HG02943 (cell line): ENCODE results near the gene DPEP2NB.
"Not testable (repeated sequence)": the region's sequence is repeated elsewhere in the genome, so short reads cannot be mapped to it uniquely, and the experiment has no call there.

Experiments used
- ATAC-seq: cut with Tn5 transposase; IDR thresholded peaks from one replicate; pipeline ENCODE4 v1.9.1; 2021; ENCODE audit warnings: mild to moderate bottlenecking, low read depth, moderate library complexity; ENCODE audit not compliant: unreplicated experiment

Gene DPEP2NB

DNA sequence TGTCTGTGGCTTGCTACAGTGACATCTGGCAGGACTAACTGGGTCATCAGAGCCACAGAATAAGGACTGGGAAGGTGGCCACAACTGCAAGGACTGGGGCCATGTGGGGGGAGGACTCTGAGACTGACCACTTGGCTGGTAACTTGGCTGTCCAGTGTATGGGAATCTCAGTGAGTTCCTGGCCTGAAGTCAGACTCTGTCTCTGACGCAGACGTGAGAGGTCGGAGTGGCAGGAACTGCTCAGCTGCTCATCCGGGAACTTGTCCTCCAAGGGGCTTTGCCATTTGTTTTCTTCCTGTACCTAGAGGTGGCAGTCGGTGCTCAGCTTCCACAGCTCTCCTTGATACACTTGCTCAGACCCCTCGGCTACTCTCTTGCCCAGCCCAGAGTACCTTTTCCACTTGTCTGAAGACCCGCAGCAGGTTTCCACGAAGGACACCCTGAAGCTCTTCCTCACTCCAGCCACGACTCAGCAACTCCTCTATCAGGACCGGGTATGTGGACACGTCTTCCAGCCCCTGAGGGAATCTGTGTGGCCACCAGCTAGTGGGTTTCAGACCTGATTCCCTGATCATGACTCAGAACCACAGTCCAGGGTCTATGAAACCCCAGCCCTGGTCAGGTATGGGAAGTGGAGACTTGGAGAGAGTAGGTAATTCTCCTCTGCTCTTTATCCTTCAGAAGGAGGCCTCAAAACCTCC is 28.1 kb downstream of the DPEP2NB start:
- no peak for ATAC-seq

DNA sequence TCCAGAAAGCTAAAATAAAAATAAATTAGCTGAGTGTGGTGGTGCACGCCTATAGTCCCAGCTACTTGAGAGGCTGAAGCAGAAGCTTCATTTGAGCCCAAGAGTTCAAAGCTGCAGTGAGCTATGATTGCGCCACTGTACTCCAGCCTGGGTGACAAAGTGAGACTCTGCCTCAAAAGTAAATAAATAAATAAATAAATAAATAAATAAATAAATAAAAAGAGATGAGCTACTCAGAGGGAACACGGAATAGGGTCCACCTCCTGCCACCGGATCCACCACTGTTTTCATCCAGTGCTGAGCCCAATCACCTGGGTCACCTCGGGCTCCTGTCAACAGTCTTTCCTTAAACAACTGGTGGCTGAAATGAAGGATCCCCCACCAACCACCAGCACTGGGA is 28.8 kb downstream of the DPEP2NB start:
- ATAC-seq, result no peak

DNA sequence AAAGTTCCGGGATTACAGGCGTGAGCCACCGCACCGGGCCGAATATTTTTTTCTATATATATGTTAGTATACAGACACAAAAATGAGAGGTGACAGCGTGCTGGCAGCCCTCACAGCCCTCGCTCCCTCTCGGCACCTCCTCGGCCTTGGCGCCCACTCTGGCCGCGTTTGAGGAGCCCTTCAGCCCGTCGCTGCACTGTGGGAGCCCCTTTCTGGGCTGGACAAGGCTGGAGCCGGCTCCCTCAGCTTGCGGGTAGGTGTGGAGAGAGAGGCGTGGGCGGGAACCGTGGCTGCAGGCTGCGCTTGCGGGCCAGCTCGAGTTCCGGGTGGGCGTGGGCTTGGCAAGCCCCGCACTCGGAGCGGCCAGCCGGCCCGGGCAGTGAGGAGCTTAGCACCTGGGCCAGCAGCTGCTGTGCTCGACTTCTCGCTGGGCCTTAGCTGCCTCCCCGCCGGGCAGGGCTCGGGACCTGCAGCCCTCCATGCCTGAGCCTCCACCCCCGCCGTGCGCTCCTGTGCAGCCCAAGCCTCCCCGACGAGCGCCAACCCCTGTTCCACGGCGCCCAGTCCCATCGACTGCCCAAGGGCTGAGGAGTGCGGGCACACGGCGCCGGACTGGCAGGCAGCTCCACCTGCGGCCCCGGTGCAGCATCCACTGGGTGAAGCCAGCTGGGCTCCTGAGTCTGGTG is 33.6 kb downstream of the DPEP2NB start:
- ATAC-seq, result no peak

DNA sequence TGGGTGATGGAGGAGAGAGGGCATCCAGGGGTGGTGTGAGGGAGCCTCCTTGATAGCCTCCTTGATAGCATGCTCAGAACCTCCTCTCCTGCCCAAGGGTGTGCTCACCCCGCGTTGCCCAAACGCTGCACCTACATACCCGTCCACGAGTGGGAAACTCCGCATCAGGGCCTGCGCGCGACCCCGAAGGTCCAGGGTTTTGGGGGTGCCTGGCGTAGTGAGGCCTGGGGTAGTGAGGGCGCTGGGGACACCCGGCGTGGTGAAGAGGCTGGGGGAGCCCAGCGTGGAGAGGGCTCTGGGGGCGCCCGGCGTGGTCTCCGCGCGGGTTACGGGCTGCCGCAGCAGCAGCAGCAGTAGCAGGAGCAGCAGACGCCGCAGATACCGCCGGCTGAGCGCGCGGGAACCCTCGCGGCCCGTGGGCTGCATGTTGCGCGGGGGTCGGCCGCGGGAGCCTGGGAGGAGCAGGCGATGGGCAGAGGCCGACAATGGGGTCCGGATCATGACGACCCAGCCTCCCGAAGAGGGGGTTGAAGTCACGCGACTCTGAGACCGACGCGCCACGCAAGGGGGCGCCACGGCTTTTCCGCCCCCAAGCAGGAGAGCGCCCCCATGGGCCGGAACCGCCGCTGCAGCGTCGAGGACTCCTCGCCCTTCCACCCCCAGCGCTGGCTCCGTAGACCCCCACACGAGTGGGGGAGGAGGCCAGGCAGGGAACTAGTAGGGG is 35.6 kb downstream of the DPEP2NB start, which contains the start of gene DPEP3:
DPEP3 (minus strand) TSS at position 545 of the 724 bp plus-strand sequence; CDS start at position 426, 119 bp downstream.
- ATAC-seq, result no peak

DNA sequence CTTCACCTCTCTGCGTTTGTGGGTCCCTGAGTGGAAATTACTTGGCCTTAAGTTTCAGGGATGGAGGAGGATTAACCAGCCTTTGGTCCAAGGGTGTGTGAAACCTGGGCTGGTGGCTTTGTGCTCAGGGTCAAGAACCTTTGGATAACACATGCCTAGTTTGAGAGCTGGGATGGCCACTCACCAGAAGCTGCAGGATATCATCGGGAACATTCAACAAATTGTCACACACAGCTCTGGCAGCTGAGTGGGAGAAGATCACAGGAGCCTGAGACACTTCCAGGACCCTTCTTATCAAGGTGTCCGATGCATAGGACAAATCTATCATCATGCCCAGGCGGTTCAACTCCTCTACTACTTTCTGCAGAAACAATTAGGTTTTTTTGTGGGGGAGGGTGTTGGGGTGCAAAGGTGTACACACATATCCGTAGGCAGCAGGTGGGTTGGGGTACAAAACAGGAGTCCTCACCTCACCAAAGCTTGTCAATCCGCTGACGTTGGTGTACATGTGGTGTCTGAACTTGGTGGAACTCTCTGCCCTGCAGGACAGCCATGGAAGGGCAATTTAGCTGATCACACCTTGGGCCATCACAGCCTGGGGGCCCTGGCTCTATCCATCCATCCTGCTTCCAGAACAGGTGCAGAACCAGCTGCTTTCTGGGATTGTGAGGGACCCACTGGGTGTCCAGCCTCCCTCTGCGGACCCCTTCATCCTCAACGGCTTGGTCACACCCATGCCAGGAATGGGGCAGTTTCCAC is 38.1 kb downstream of the DPEP2NB start:
- no peak for ATAC-seq

DNA sequence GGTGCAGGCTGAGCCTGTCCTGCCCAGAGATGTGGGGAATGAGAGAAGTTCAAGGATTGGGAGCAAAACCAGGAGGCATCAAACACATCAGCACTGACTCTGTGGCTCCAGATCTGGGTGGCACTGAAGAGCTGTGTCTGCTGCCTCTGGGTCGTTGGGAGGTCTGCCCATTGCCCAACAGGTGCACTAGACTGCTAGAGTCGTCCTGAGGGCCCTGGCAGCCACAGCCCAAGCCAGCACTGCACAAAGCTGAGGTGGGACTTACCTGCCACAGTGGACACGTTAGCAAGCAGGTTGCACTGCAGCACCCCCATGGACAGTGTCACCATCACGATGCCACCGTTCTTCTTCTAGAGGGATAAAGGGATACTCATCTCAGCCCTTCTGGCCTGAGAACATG is 38.7 kb downstream of the DPEP2NB start:
- no peak for ATAC-seq

DNA sequence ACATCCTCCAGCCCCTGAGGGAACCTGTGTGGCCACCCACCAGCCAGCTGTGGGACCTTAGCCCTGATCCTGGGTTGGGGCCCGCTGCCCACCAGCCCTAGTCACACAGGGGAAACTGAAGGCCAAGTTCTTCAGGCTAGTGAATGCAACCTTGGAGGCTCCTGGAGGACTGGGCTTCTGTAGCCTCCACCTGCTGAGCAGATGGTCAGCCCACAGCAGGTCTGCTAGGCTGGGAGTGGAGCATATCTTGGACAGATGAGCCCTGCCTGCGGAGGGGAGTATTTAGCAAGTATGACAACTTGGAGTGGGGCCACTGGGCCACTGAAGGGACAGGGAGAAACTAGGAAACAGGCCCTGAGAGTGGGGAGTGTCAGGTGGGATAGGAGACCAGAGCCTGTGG is 39.5 kb downstream of the DPEP2NB start:
- ATAC-seq, result no peak

DNA sequence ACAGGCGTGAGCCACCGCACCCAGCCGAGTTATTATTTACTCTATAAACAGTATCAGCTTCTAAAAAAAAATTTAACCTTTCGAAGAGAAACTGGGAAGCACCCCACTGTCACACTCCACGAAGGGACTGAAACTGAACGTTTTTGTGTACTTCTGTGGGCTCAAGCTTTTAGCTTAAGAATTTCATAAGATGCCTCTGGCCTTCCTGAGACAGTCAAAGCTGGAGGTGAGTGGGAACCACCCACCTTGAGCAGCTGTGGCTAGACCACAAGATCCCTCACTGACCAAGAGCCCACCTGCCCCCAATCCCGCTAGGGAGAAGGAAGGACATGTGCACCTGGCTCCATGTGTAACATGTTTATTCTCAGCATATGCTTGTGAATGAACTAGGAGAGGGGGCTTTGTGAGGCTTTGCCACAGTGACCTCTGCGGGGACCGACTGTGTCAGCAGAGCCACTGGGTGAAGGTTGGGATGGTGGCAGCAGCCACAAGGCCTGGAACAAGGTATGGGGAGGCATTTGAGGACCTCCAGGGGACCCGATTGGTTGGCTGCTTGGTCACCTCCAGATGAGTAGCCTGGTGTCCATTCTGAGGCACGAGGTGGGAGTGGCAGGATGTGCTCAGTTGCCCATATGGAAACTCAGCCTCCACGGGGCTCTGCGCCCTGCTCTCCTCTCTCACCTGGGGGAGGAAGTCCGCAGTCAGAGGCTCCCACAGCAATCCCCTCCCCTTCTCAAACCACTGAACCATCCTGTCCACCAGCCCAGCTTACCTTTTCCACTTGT is 40.2 kb downstream of the DPEP2NB start:
- no peak for ATAC-seq

DNA sequence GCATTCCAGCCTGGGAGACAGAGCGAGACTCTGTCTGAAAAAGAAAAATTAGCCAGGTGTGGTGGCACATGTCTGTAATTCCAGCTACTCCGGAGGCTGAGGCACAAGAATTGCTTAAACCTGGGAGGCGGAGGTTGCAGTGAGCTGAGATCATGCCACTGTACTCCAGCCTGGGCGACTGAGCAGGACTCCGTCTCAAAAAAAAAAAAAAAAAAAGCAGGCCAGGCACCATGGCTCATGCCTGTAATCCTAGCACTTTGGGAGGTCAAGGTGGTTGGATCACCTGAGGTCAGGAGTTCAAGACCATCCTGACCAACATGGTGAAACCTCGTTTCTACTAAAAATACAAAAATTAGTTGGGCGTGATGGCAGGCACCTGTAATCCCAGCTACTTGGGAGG is 43.4 kb downstream of the DPEP2NB start:
- not testable (repeated sequence) for ATAC-seq

DNA sequence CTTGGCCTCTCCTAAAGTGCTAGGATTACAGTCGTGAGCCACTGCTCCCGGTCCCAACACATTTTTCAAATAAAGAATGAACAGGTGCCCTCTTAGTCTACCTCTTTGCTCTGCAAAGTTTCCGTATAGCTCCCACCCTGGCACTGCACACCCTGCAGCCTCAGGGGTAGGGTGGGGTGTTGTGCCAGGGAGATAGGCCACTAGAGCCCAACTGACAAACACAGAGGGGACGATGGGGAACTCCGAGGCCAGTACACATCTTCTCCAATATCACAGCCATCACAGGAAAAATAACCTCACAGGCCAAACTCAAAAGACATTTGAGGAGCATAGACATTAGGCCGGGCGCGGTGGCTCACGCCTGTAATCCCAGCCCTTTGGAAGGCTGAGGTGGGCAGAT is 44.6 kb downstream of the DPEP2NB start:
- ATAC-seq, result no peak

DNA sequence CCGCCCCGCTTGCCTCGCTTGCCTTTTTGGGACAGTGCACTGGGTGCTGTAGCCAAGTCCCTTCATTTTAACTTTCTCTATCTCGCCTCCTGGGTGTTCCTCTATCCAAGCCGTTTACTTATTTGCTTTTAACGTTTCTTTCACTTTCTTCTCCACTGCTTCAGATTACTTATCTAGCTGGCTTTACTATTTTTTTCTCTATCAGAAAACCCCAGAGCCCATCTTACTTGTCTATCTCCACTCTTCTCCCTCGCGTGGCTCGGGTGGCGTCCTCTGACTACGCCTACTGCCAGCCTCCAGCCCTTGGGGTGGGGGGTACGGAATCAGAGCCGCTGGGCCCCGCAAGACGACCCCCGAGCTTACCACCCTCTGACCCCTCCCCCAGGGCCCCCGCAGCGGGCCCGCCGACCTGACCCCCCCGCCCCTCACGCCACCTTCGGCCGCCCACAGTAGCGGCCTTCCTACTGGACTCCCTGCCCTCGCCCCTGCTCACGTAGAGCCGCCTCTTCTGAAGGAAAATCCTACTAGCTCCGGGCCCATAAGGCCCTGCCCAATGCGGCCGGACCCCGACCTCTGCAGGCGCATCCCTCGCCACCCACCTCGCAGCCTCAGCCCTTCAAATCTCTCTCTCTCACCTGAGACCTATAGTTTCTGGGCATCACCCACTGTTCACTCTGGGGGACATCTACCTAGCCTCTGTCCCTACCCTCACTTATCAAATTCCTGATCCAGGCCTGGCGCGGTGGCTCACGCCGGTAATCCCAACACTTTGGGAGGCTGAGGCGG is 46.3 kb downstream of the DPEP2NB start:
- peak; percentile 7 for ATAC-seq

DNA sequence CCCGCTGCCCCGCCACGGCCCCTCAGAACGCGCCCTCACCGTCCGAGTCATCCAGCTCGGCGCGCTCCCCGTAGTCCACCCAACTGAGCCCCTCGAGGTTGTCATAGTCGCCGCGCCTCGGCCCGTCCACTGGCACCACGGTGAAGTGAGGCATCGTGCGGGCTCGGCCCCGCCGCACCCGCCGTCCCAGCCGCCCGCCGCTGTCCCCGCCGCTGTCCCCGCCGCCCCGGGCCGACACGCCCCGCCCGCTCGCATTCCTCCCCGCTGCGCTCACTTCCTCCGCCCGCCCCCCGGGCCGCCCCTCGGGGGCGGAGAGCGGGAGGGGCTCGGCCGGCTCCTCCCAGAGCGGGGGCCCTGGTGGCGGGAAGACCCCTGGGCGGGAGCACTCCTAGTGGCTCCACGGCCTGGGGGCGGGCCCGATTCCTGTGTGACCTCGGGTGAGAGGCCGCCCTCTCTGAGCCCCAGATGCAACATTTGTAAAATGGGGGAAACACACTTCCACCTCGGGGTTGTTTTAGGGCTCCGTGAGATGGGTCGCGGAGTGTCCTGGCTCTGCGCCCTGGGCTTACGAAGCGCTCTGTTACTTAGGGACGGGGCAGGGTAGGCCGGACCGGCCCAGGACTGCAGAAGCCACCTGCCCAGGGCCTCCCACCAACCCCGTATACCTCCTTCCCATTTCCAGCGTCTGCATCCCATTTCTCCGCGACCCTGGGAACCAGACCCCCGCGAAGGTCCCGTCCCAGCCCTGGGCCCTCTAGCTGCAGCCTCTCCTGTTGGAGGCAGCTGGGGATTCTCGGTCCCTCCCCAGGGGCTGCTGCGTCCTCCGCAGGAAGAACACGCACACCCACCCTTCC is 47.1 kb downstream of the DPEP2NB start, which contains the start of gene SLC12A4:
SLC12A4 (minus strand) TSS at position 238 of the 854 bp plus-strand sequence; CDS start at position 154, 84 bp downstream.
- peak; percentile 42 for ATAC-seq

DNA sequence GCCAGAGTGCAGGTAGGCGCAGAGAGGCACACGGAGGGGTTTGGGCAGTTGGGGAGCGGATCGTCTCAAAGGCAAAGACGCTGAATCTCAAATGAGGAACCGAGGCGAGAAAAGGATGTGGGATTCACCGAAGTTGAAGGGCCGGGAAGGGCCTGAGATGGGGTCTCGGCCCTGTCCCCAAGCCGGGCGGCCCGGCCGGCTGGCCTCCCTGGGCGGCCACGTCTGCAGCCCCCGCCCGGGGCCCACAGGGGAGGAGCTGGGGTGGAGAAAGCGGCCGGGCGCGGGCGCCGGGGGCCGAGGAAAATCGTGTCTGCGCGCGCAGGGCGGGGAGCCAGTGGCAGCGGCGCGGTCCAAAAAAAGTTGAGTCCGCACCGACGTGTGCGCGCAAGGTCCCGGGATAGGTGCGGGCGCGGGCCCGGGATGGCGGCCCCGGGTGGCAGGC is 47.7 kb downstream of the DPEP2NB start:
- peak; percentile 13 for ATAC-seq

DNA sequence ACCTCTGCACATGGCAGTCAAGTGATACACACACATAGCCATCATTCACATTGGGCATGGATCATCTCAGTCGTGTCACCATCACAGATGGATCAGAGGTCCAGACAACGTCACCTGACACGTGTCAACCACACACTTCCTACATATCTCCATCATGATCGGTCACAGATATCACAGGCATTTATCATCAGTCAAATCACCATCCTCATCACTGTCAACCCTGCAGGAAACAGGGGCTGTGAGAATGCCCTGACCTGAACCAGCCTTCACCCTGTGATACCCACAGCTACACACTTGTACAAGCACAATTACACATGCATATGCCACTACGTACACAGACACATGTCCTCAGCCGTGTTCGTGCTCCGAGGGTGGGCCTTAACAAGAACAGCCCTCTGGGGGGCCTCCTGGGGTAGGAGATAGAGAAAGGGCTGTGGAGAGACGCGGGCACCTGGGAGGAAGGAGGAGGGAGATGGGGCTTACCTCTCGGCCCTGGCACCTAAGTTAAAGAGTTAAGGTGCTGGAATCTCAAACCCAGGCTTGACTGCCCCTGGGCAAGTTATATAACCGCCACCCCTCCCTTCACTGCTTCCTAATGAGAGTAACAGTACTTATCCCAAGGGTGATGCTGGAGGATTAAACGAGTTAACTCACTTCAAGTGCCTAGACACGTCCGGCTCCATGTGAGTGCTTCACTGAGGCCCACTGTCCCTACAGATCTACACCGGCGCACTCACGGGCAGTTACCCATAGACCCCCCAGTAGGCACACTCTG is 48.3 kb downstream of the DPEP2NB start:
- peak; percentile 2 for ATAC-seq

DNA sequence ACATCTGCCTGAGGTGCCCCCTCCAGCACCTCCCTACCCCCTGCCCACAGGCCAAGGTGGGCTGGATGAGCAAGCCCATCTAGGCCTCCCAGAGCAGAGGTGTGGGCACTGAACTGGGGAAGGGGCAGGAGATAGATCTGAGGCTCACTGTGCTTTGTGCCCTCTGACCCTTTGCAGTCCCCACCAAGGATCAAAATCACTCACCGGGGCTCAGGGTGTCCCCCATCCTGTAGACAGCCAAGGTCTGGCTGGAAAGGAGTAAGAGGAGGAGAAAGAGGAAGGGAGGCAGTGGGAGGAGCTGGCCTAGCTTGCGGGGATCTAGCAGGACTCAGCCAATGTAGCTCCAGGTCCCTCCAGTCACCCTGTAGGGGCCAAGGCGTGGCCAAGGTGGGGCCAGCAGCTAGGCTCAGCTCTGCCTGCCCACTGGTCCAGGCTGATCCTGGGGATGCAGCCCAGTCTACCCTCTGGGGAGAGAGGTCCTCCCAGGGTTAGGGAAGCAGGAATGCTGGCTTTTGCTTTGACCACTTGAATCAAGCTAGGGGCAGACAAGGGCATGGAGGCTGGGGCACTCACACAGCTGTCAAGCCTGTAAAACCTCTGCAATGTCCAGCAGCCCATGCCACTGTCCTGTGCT is 49.0 kb downstream of the DPEP2NB start:
- no peak for ATAC-seq

DNA sequence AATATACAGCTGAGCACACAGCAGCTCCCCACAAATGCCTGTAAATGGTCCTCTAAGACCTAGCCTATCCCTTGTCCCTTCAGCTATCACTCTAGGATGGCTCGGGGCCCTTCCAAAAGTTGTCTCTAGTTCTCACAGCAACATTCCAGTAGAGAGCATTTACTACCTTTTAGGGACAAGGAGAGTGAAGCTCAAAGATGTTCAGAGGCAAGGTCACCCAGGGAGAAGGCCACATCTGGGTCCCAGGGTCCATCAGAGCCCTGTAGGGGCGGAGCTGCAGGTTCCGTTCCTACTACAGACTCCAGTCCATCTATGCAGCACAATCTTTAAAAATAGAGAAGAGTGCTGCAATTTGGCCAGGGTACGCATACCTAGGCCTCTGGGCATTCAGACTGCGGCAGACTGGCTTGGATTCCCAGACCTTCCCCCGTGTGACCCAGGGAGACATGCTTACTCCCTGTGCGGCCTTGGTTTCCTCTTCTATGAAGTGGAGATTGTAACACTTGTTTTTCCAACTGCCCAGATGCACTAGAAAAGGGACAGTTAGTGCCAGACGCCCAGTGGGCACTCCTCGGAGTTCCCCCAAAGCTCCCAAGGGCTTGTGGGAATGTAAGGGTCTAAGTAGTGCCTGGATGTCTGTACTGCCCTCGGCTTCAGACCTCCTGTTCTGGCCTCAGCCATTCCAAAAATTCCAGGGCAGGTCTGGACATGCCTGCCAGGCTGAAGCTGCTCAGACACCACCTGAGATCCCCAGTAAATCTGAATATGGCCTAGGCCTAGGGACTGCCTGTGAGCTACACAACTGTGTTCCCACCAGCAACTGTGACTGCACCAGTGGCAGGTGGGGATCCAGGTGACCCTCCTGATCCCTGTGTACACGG is 49.8 kb downstream of the DPEP2NB start:
- ATAC-seq, result no peak
